Glutamatergic neuron (in vitro differentiated cells): ENCODE data around the gene ABCC12. TPM values are rescaled to one million over a fixed set of nuclear protein-coding genes. Genes with fewer than 3 reads are reported as not detected.

ENCODE experiments used
- DNase-seq: peaks from one replicate; pipeline ENCODE4 v3.0.0; 2022
- H3K27ac Mint-ChIP-seq: one replicate; pipeline ENCODE4 v1.8.0; 2020; ENCODE audit warnings: mild to moderate bottlenecking, mixed read lengths, inconsistent platforms; ENCODE audit not compliant: unreplicated experiment
- H3K27me3 Mint-ChIP-seq: one replicate; pipeline ENCODE4 v1.8.0; 2020; ENCODE audit warnings: mild to moderate bottlenecking, moderate library complexity, mixed read lengths, inconsistent platforms; ENCODE audit not compliant: unreplicated experiment
- H3K36me3 Mint-ChIP-seq: one replicate; pipeline ENCODE4 v1.8.0; 2020; ENCODE audit warnings: mild to moderate bottlenecking, mixed read lengths, inconsistent platforms; ENCODE audit not compliant: unreplicated experiment
- H3K4me1 Mint-ChIP-seq: one replicate; pipeline ENCODE4 v1.8.0; 2020; ENCODE audit warnings: mild to moderate bottlenecking, low read depth, mixed read lengths, inconsistent platforms; ENCODE audit not compliant: unreplicated experiment
- H3K4me3 Mint-ChIP-seq: one replicate; pipeline ENCODE4 v1.8.0; 2020; ENCODE audit warnings: mild to moderate bottlenecking, mixed read lengths, inconsistent platforms; ENCODE audit not compliant: unreplicated experiment
- H3K9me3 Mint-ChIP-seq: one replicate; pipeline ENCODE4 v1.8.0; 2020; ENCODE audit warnings: mild to moderate bottlenecking, moderate library complexity, mixed read lengths, inconsistent platforms; ENCODE audit not compliant: unreplicated experiment
- total RNA-seq: library from RNA; stranded (reverse); fragmentation: NEBNext Ultra II Directional; extraction: Animal tissue kit (Norgen Biotek cat#: 25700); gene quantifications from one replicate; pipeline ENCODE4 v1.2.1, GENCODE V29; 2021; ENCODE audit not compliant: unreplicated experiment
- TF ChIP-seq, protein P1 (sequence below): fragments of 200-600 bp; sonication (generic); IDR thresholded peaks from one replicate; pipeline ENCODE4 v1.5.0; 2021; ENCODE audit not compliant: partially characterized antibody, unreplicated experiment

The ABCC12 gene
- total RNA-seq, 1 donor from 2014 or later: not detected

GRCh38 chr16:48152226-48152625 is 3.6 kb downstream of the ABCC12 start:
- no peaks in the 10 kb centered on the region for H3K4me1 Mint-ChIP-seq
- no peaks in the 10 kb centered on the region for H3K27me3 Mint-ChIP-seq
- no peak overlapping the region for H3K27ac Mint-ChIP-seq
- H3K4me3 Mint-ChIP-seq: no peak overlapping the region
- TF ChIP-seq, protein P1, sequence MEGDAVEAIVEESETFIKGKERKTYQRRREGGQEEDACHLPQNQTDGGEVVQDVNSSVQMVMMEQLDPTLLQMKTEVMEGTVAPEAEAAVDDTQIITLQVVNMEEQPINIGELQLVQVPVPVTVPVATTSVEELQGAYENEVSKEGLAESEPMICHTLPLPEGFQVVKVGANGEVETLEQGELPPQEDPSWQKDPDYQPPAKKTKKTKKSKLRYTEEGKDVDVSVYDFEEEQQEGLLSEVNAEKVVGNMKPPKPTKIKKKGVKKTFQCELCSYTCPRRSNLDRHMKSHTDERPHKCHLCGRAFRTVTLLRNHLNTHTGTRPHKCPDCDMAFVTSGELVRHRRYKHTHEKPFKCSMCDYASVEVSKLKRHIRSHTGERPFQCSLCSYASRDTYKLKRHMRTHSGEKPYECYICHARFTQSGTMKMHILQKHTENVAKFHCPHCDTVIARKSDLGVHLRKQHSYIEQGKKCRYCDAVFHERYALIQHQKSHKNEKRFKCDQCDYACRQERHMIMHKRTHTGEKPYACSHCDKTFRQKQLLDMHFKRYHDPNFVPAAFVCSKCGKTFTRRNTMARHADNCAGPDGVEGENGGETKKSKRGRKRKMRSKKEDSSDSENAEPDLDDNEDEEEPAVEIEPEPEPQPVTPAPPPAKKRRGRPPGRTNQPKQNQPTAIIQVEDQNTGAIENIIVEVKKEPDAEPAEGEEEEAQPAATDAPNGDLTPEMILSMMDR: no peak
- peaks cover 2% of the 10 kb centered on the region for H3K9me3 Mint-ChIP-seq
- DNase-seq: no peak
- no peaks in the 10 kb centered on the region for H3K36me3 Mint-ChIP-seq

DNA sequence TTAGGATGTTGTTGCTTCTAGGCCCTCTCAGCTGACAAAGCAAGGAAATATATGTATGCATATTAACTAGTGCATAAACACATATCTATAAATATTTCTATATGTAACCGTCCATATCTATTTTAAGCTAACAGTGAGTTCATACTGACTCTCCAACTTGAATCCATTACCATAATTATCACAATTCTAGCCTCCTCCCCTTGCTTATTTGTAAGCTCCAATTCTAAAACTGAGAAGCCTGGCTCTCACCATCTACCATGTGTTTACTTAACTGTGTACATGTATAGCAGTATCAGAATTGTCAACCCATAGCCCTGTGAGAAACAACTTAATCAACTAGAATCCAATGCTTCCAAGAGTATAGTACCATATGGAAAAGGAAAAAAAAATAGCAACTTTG is 5.1 kb downstream of the ABCC12 start:
- TF ChIP-seq, protein P1: no peak
- H3K36me3 Mint-ChIP-seq: no peaks in the 10 kb centered on the region
- no peaks in the 10 kb centered on the region for H3K4me1 Mint-ChIP-seq
- no peak overlapping the region for H3K27ac Mint-ChIP-seq
- H3K27me3 Mint-ChIP-seq: no peaks in the 10 kb centered on the region
- peaks cover 5% of the 10 kb centered on the region for H3K9me3 Mint-ChIP-seq
- no peak for DNase-seq
- no peak overlapping the region for H3K4me3 Mint-ChIP-seq

GRCh38 chr16:48146710-48147109 is 9.1 kb downstream of the ABCC12 start:
- Mint-ChIP-seq H3K9me3 (peaks cover 5% of the 10 kb centered on the region), H3K27ac (no peak overlapping the region), H3K4me1 (no peaks in the 10 kb centered on the region), H3K36me3 (no peaks in the 10 kb centered on the region), H3K27me3 (no peaks in the 10 kb centered on the region), H3K4me3 (no peak overlapping the region)
- TF ChIP-seq, protein P1: no peak
- no peak for DNase-seq

- Mint-ChIP-seq H3K27me3 (no peaks in the 10 kb centered on the region), H3K36me3 (no peaks in the 10 kb centered on the region), H3K4me3 (no peak overlapping the region), H3K27ac (no peak overlapping the region), H3K9me3 (peaks cover 5% of the 10 kb centered on the region), H3K4me1 (no peaks in the 10 kb centered on the region)
- TF ChIP-seq, protein P1: no peak
- no peak for DNase-seq
Measured at GRCh38 chr16:48146131-48146530, 9.7 kb downstream of the ABCC12 start.

GRCh38 chr16:48143812-48144368 is 11.9 kb downstream of the ABCC12 start:
- H3K9me3 Mint-ChIP-seq: peaks cover 7% of the 10 kb centered on the region
- no peak for DNase-seq
- no peaks in the 10 kb centered on the region for H3K27me3 Mint-ChIP-seq
- no peaks in the 10 kb centered on the region for H3K36me3 Mint-ChIP-seq
- no peak overlapping the region for H3K27ac Mint-ChIP-seq
- H3K4me3 Mint-ChIP-seq: no peak overlapping the region
- no peaks in the 10 kb centered on the region for H3K4me1 Mint-ChIP-seq
- TF ChIP-seq, protein P1: no peak
